ENCODE data around the gene TTYH2.

DNA sequence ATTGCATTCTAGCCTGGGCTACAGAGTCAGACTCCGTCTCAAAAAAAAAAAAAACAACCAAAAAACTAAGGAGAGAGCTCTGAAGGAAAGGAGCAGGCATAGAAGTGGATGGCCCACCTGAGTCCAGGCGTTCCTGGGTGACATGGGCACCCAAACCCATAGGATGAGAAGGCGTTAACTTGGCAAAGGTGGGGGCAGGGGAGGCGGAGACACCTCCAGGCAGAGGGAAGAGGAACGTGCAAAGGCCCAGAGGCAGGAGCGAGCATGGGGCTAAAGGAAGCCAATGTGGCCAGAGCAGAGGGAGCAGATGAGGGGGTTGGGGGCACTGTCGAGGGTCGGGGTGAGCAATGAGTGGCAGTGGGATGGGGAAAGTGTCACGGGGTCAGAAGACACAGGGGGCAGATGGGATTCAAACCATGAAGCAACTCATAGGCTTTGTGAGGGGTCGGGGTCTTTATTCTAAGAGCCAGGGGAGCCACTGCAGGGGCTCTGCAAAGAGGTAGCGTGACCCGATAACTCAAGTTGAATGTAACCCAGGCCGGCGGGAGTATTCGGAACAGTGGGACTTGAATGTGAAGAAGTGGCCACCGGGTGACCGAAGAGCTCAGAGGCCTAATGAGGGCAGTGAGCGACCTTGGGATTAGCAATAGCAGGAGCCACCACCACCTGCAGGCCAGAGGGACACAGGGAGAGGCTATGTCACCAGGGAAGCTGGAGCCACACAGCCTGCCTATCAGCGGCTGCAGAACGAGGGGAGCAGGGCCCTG, 11.8 kb downstream of the TTYH2 start:
- TF ChIP-seq, protein P1, sequence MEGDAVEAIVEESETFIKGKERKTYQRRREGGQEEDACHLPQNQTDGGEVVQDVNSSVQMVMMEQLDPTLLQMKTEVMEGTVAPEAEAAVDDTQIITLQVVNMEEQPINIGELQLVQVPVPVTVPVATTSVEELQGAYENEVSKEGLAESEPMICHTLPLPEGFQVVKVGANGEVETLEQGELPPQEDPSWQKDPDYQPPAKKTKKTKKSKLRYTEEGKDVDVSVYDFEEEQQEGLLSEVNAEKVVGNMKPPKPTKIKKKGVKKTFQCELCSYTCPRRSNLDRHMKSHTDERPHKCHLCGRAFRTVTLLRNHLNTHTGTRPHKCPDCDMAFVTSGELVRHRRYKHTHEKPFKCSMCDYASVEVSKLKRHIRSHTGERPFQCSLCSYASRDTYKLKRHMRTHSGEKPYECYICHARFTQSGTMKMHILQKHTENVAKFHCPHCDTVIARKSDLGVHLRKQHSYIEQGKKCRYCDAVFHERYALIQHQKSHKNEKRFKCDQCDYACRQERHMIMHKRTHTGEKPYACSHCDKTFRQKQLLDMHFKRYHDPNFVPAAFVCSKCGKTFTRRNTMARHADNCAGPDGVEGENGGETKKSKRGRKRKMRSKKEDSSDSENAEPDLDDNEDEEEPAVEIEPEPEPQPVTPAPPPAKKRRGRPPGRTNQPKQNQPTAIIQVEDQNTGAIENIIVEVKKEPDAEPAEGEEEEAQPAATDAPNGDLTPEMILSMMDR (conservative IDR thresholded peaks at IDR 0.05; ENCODE audit: low read depth, low read length) = no peak
- TF ChIP-seq EZH2 (IDR thresholded peaks at IDR 0.05; ENCODE audit: borderline replicate concordance, low read depth, low read length, poor library complexity, severe bottlenecking) = no peak
